ENCODE data around the gene UBAP2L. TPM values are rescaled to one million over a fixed set of nuclear protein-coding genes. Genes with fewer than 3 reads are reported as not detected.

Gene UBAP2L
- total RNA-seq, 1 experiment from 2014 or later = 265 TPM

DNA sequence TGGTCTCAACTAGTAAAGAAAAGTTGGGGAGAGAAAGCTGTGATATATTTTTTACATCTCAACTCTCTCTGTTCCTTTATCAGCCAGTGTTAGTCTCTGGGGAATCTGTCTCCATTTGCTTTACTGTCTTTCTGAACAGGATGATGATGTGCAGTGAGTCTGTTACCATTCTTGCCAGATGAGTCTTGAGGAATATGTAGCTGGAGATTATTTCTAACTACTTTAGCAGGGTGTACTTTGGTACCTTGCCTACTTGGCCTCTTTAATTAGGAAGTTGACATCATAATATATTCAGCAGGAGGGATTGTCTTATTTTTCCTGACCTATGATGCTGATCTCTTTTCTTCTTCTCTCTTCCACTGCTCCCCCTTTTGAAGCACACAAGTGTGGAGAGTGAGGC is 35.9 kb downstream of the UBAP2L start:
- Histone ChIP-seq H3K79me1 (ENCODE audit: insufficient read depth, low read depth, low read length, poor library complexity, severe bottlenecking) (no peaks in the 10 kb centered on the region), H3K27me3 (ENCODE audit: insufficient read depth, low read length) (no peaks in the 10 kb centered on the region), H4K20me1 (ENCODE audit: control insufficient read depth, insufficient read depth, insufficient read length) (no peaks in the 10 kb centered on the region), H3K9ac (ENCODE audit: extremely low read depth, insufficient read length, low read length) (no peak overlapping the region), H2BK20ac (ENCODE audit: low read depth, low read length, poor library complexity, severe bottlenecking) (no peak overlapping the region), H3K23me2 (ENCODE audit: insufficient read length, low read depth, low read length, poor library complexity, severe bottlenecking) (no peaks in the 10 kb centered on the region), H3K4me1 (ENCODE audit: insufficient read depth, low read length) (no peaks in the 10 kb centered on the region), H3K4ac (ENCODE audit: low read depth, low read length) (no peak overlapping the region), H3K18ac (ENCODE audit: insufficient read length, low read depth, low read length) (no peak overlapping the region), H3K23ac (ENCODE audit: insufficient read length, low read depth, low read length) (no peak overlapping the region), H4K5ac (ENCODE audit: insufficient read length, low read depth, low read length) (no peak overlapping the region), H3K9me3 (ENCODE audit: control insufficient read depth, low read depth, low read length) (no peaks in the 10 kb centered on the region), H3T11ph (ENCODE audit: low read length) (no peak overlapping the region), H4K8ac (replicated peaks; ENCODE audit: insufficient read length, low read depth, low read length) (no peak overlapping the region), H3K4me2 (ENCODE audit: insufficient read depth, insufficient read length, low read length) (no peak overlapping the region), H2BK12ac (ENCODE audit: insufficient read length, low read depth, low read length) (no peak overlapping the region), H2AFZ (ENCODE audit: low read length) (no peak overlapping the region), H3K56ac (ENCODE audit: insufficient read length, low read depth, low read length) (no peak overlapping the region), H2BK5ac (ENCODE audit: insufficient read length, low read length) (no peak overlapping the region), H3K27ac (ENCODE audit: insufficient read length, low read depth, low read length) (no peak overlapping the region), H3K14ac (ENCODE audit: insufficient read depth, low read length) (no peak overlapping the region), H4K91ac (ENCODE audit: insufficient read length, low read depth, low read length) (no peak overlapping the region), H2BK120ac (ENCODE audit: low read depth, low read length, poor library complexity, severe bottlenecking) (no peak overlapping the region), H3K79me2 (ENCODE audit: insufficient read depth, low read length) (no peaks in the 10 kb centered on the region), H2BK15ac (ENCODE audit: low read depth, low read length) (no peak overlapping the region), H2AK5ac (ENCODE audit: insufficient read length, low read length) (no peak overlapping the region)
- Mint-ChIP-seq H3K27me3 (ENCODE audit: low read depth) (no peaks in the 10 kb centered on the region; the same call in 1 of the 2 replicates), H3K27ac (peak overlapping the region in 1 of 3 experiments; percentile 58; a peak in 1 of 7 replicates), H3K9me3 (no peaks in the 10 kb centered on the region), H3K4me1 (no peaks in the 10 kb centered on the region), H3K4me3 (no peak overlapping the region), H3K36me3 (ENCODE audit: insufficient read depth in 1 of 3, low read depth in 3 of 3) (peaks cover 57 to 98% (median 82%) of the 10 kb centered on the region in 3 experiments; a peak in 6 of 7 replicates)
- TF ChIP-seq, protein P1, sequence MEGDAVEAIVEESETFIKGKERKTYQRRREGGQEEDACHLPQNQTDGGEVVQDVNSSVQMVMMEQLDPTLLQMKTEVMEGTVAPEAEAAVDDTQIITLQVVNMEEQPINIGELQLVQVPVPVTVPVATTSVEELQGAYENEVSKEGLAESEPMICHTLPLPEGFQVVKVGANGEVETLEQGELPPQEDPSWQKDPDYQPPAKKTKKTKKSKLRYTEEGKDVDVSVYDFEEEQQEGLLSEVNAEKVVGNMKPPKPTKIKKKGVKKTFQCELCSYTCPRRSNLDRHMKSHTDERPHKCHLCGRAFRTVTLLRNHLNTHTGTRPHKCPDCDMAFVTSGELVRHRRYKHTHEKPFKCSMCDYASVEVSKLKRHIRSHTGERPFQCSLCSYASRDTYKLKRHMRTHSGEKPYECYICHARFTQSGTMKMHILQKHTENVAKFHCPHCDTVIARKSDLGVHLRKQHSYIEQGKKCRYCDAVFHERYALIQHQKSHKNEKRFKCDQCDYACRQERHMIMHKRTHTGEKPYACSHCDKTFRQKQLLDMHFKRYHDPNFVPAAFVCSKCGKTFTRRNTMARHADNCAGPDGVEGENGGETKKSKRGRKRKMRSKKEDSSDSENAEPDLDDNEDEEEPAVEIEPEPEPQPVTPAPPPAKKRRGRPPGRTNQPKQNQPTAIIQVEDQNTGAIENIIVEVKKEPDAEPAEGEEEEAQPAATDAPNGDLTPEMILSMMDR (conservative IDR thresholded peaks at IDR 0.05) = no peak
- DNase-seq = no peak

All from H9 (cell line).